NB4 (cell line): ENCODE data around the gene SPIB.

ENCODE experiments used
- DNase-seq: peaks from one replicate; pipeline ENCODE4 v3.0.0; 2010; ENCODE audit warnings: low read depth
- H3K4me3 ChIP-seq: one replicate; pipeline ENCODE4 v1.5.1; 2011; ENCODE audit warnings: mild to moderate bottlenecking, low read depth, low read length, moderate library complexity
- CTCF ChIP-seq: IDR thresholded peaks from one replicate; pipeline ENCODE4 v1.5.1; 2012; ENCODE audit warnings: low read depth, low read length
- MAX ChIP-seq: IDR thresholded peaks from 2 replicates; pipeline ENCODE4 v1.6.1; 2011; ENCODE audit warnings: low read depth, low read length
- MYC ChIP-seq: IDR thresholded peaks from 2 replicates; pipeline ENCODE4 v1.6.1; 2011; ENCODE audit warnings: low read depth, low read length
- POLR2A ChIP-seq: IDR thresholded peaks from 2 replicates; pipeline ENCODE4 v1.6.1; 2011; ENCODE audit warnings: mild to moderate bottlenecking; ENCODE audit not compliant: insufficient read length; ENCODE audit errors: extremely low read depth

SPIB gene

DNA sequence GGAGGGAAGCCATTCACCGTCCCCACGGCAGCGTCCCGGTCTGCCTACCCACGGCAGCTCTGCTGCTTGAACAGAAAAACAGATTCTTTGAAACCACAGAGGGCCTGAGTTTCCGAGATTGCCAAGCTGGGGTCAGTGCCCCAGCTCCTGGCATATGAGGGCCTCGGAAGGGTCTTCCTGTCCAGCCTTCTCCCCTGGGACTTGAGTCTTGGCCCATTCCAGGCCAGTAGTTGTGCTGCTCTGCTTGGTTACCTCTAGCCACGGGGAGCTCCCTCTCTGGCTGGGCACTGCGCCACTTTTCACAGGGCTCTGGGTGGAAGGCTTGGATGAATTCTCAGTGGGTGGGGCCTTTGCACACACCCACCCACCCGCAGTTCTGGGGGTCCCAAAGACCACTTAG lies 8.6 kb upstream of the SPIB start:
- no peak for DNase-seq
- TF ChIP-seq POLR2A (no peak), MAX (no peak), MYC (no peak), CTCF (no peak)
- H3K4me3 ChIP-seq, result no peak overlapping the region

DNA sequence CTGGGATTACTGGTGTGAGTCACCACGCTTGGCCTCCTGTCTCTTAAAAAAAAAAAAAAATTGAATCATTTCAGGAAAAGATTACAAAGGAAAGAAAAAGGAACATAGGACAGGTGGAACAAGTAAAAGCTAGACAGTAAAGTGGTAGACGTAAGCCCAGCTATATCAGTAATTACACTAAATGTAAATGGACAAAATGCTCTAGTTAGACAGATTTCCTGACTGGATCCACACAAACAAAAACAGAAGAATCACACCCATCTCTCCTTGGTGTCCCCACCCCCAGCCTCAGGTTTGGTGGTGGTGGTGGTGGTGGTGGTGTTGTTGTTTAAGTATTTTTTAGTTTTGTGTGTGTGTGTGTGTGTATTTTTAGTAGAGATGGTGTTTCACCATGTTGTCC lies 6.3 kb upstream of the SPIB start:
- TF ChIP-seq MAX (no peak), POLR2A (no peak), CTCF (no peak)
- no peak for DNase-seq
- no peak overlapping the region for H3K4me3 ChIP-seq

GRCh38 chr19:50413096-50413495 lies 5.6 kb upstream of the SPIB start:
- TF ChIP-seq MAX (no peak), POLR2A (no peak)
- H3K4me3 ChIP-seq, result no peak overlapping the region

DNA sequence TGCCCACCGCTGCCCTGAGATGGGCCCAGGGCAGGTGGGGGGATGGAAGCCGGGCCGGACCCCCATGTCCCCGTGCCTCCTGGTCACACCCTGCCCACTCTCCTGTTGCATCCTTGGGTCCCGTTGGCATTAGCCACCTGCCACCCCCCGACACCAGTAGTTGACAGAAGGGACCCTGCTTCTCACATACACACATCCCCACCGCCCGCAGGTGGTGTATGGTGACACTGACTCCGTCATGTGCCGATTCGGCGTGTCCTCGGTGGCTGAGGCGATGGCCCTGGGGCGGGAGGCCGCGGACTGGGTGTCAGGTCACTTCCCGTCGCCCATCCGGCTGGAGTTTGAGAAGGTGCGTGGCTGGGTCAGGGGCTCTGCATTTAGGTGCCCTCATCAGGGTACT lies 5.2 kb upstream of the SPIB start:
- DNase-seq, result no peak
- TF ChIP-seq CTCF (no peak), MYC (no peak), MAX (no peak), POLR2A (no peak)
- H3K4me3 ChIP-seq, result no peak overlapping the region

More at GRCh38 chr19:50413096-50413495, 5.6 kb upstream of the SPIB start:
- no peak for DNase-seq

DNA sequence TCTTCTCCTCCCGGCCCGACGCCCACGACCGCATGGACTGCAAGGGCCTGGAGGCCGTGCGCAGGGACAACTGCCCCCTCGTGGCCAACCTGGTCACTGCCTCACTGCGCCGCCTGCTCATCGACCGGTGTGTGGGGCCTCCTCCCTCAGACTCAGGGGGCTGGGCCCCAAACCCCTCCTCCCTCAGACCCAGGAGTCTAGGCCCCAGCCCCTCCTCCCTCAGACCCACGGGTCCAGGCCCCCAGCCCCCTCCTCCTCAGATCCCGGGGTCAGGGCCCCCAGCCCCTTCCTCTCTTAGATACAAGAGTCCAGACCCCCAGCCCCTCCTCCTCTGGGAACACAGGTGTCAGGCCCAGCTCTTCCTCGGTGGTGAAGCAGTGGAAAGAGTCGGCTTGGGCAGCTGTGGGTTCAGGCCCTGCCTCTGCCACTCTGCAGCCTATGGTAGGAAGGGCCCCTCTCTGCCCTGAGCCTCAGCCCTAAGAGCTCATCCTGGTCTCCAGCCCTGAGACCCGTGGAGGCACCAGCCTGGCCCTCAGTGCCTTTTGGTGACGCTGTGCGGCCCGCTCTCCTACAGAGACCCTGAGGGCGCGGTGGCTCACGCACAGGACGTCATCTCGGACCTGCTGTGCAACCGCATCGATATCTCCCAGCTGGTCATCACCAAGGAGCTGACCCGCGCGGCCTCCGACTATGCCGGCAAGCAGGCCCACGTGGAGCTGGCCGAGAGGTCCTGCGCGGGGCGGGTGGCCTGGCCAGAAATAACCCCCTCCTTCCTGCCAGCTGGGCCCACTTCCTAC lies 3.7 kb upstream of the SPIB start:
- no peak overlapping the region for H3K4me3 ChIP-seq
- peak; percentile 60 for DNase-seq
- TF ChIP-seq MAX (peak; percentile 46; the same call in 1 of the 2 replicates), POLR2A (no peak), MYC (peak; percentile 54), CTCF (peak; percentile 51)

DNA sequence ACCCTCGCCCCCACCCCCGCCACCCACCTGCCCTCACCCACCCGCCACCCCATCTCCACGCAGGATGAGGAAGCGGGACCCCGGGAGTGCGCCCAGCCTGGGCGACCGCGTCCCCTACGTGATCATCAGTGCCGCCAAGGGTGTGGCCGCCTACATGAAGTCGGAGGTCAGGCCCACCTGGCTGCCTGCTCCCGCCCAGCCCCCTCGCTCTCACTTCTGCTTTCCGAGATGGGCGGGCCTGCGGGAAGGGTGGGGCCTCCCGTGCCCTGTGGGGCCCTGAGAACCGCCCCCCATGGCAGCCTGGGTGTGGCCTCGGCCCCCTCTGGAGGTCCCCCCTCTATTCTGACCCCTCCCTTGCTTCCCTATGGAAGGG lies 3.1 kb upstream of the SPIB start:
- peak; percentile 64 for DNase-seq

More for the DNA sequence above, 3.1 kb upstream of the SPIB start:
- TF ChIP-seq CTCF, result no peak
- no peak overlapping the region for H3K4me3 ChIP-seq
